HG02678 (cell line): Measurements from ENCODE around the gene PRSS33.

Source experiments
- ATAC-seq: cut with Tn5 transposase; IDR thresholded peaks from one replicate; pipeline ENCODE4 v1.9.1; 2021; ENCODE audit warnings: mild to moderate bottlenecking, moderate library complexity; ENCODE audit not compliant: unreplicated experiment

The PRSS33 gene

GRCh38 chr16:2799859-2800226 is 12.5 kb upstream of the PRSS33 start:
- no peak for ATAC-seq

- no peak for ATAC-seq
Measured at GRCh38 chr16:2799205-2799858, 12.0 kb upstream of the PRSS33 start.

DNA sequence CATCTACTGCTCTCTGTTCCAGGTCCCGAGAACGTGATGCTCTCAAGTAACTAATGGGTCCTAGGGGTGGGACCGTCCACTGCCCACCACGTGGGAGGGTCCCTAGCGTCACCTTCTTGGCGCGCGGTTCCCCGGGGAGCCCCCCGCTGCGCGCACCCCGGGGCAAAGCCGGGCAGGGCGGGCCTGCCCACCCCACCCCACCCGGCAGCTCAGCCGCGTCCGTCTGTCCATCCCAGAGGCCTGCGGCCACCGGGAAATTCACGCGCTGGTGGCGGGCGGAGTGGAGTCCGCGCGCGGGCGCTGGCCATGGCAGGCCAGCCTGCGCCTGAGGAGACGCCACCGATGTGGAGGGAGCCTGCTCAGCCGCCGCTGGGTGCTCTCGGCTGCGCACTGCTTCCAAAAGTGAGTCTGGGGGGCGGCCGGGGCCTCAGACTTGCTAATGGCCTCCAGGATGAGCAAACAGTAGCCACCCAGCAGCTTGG is 11.4 kb upstream of the PRSS33 start:
- ATAC-seq, result no peak

GRCh38 chr16:2795395-2796143 is 8.2 kb upstream of the PRSS33 start:
- no peak for ATAC-seq

GRCh38 chr16:2792940-2793339 is 5.6 kb upstream of the PRSS33 start:
- no peak for ATAC-seq

GRCh38 chr16:2791174-2791573 is 3.8 kb upstream of the PRSS33 start:
- ATAC-seq, result no peak

DNA sequence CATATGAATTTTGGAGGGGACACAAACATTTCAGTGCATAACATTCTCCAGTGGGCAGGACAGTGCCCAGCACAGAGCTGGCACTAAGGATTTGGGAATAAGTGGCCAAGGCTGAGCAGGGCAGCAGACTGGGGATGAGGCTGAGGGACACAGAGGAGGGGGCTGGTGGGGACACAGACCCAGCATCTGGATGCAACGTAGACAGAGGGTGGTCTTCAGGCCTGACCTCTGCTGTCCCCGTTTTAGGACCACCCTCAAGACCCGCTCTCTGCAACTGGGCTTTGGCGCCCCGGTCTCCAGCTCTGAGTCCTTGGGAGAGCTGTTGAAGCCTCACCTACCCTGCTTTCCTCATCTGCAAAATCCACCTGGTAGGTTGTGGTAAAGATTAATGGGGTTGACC is 3.3 kb upstream of the PRSS33 start:
- no peak for ATAC-seq

DNA sequence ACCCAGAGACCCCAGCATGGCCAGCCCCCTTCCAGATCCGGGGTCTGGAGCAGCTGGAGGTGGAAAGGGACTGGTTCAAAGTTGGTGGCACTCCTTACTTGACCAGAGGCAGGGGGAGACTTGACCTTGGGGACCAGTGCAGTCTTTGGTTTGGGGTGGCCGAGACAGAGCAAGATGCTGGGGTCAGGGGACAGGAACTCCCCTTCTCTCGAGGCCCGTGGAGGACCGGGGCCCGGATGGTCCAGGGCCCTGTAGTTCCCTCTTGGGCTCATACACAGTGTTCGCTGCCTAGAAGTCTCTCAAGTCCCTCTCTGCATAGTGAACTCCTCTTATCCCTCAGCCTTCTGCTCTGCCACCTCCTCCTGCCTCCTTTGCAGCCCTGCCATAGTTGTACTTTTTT is 601 bp upstream of the PRSS33 start:
- no peak for ATAC-seq

DNA sequence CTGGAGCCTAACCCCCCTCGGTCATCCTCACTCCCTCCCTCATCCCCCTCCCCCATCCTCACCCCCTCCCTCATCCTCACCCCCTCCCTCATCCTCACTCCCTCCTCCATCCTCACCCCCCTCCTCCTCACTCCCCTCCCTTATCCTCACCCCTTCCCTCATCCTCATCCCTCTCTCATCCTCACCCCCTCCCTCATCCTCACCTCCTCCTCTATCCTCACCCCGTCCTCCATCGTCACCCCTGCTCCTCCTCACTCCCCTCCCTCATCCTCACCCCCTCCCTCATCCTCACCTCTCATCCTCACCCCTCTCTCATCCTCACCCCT is 571 bp downstream of the PRSS33 start:
- no peak for ATAC-seq

GRCh38 chr16:2786061-2786825 is 1.1 kb downstream of the PRSS33 start:
- no peak for ATAC-seq

GRCh38 chr16:2785101-2785991 is 2.0 kb downstream of the PRSS33 start:
- no peak for ATAC-seq

GRCh38 chr16:2784358-2785100 is 2.8 kb downstream of the PRSS33 start:
- ATAC-seq, result no peak

GRCh38 chr16:2783581-2784357 is 3.6 kb downstream of the PRSS33 start:
- no peak for ATAC-seq

GRCh38 chr16:2782583-2783351 is 4.6 kb downstream of the PRSS33 start:
- ATAC-seq, result no peak

DNA sequence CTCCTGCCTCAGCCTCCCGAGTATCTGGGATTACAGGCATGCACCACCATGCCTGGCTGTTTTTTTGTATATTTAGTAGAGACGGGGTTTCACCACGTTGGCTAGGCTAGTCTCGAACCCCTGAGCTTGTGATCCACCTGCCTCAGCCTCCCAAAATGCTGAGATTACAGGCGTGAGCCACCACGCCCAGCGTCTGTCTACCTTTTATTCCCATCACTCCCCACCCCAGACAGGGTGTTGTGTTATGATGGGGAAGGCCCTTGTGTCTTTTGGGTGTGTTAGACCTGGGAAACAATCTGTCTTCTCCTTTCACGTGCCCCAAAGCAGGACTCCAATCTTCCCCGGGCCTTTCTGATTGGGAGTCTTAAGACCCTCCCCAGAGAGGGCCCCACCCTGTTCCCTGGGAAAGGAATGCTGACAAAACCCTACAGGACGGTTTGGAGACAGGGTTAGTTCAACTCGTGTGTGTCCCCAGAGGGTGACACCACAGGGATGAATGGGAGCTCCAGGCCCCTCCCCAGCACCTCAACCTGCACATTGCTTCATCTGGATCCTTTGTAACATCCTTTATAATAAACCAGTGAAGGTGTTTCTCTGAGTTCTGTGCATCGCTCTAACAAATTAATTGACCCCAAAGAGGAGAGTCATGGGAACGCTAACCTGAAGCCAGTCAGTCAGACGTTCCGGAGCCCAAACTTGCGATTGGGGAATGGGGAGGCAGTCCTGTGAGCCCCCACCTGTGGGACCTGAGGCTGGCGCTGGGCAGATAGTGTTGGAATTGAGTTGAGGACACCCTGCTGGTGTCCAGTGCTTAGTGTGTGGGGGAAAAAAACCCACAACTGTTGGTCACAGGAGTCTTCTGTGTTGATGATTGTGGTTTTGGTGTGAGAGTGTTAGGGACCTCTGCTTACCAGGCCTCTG is 7.1 kb downstream of the PRSS33 start:
- no peak for ATAC-seq

DNA sequence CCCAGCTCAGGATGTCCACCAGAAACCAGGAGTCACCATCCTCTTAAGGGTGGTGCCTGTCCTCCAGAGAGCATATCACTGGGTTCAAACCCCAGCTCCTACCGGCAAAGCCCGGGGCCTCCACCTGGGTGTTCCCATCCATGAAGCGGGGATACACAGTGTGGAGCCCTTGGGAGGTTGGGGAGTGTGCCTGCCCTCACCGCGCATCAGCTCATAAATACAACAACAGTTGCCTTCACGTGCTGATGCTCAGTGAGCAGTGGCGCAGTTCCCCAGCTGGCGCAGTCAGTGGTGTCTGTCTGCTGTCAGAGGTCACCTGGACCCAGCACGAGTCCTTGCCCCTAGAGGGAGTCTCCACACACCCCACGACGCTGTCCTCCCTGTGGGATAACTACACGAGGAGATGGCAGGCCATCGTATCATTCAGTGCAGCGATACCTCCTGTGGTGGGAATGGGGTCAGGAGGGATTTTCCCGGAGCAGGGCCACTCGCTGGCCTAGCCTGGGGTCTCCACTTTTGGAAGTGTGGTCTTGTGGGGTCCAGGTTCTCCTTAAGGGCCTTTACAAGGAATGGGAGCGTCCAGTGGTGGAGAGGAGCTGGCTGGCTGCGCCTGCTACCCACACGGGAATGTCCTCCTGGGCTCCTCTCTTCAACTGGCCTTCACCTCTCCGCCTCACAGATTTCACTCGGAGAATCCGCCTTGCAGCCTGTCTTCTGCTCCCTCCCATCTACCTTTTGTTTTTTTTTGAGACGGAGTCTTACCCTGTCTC is 8.0 kb downstream of the PRSS33 start:
- ATAC-seq, result no peak

- no peak for ATAC-seq
Measured at GRCh38 chr16:2778630-2778958, 8.8 kb downstream of the PRSS33 start.
